HG02981 (cell line): Measurements from ENCODE around the gene CHP2.
"Not testable (repeated sequence)": the region's sequence is repeated elsewhere in the genome, so short reads cannot be mapped to it uniquely, and the experiment has no call there.

ENCODE experiments used
- ATAC-seq: cut with Tn5 transposase; IDR thresholded peaks from one replicate; pipeline ENCODE4 v1.9.1; 2021; ENCODE audit warnings: mild to moderate bottlenecking, moderate library complexity; ENCODE audit not compliant: unreplicated experiment

The CHP2 gene

DNA sequence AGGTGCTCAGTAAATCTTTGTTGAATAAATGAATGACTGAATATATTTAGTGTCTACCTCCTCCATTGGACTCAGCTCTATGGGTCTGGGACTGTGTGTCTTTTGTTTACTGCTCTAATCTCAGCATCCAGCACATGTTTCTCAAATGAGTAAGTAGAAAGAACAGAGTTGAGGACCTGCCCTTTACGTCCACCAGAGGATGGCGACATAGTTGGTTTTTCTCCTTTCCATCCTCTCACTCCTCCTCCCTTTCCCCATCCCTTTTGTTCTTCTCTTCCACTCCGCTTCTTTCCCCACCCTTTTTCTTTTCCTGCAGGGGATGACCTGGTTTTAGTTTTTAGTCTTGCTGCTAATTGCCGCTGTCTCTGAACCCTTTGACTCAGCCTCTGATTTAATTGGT is 12.1 kb upstream of the CHP2 start:
- no peak for ATAC-seq

- no peak for ATAC-seq
These were observed 9.6 kb upstream of the CHP2 start for GRCh38 chr16:23745263-23745662.

GRCh38 chr16:23748630-23749029 is 6.2 kb upstream of the CHP2 start:
- no peak for ATAC-seq

DNA sequence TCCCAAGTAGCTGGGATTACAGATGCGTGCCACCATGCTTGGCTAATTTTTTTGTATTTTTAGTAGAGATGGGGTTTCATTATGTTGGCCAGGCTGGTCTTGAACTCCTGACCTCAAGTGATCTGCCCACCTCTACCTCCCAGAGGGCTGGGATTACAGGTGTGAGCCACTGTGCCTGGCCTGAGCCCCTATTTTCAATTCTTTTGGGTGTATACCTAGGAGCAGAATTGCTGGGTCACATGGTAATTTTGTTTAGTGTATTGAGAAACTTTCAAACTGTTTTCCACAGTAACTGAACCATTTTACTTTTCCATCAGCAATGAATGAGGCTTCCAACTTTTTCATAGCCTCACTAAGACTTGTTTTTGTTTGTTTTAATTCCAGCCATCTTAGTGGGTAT is 3.8 kb upstream of the CHP2 start:
- ATAC-seq, result not testable (repeated sequence)

GRCh38 chr16:23753908-23754593 is 775 bp upstream of the CHP2 start:
- ATAC-seq, result no peak

GRCh38 chr16:23755484-23755809 is 621 bp downstream of the CHP2 start:
- no peak for ATAC-seq

- no peak for ATAC-seq
These were observed 2.3 kb downstream of the CHP2 start for GRCh38 chr16:23757116-23757515.

DNA sequence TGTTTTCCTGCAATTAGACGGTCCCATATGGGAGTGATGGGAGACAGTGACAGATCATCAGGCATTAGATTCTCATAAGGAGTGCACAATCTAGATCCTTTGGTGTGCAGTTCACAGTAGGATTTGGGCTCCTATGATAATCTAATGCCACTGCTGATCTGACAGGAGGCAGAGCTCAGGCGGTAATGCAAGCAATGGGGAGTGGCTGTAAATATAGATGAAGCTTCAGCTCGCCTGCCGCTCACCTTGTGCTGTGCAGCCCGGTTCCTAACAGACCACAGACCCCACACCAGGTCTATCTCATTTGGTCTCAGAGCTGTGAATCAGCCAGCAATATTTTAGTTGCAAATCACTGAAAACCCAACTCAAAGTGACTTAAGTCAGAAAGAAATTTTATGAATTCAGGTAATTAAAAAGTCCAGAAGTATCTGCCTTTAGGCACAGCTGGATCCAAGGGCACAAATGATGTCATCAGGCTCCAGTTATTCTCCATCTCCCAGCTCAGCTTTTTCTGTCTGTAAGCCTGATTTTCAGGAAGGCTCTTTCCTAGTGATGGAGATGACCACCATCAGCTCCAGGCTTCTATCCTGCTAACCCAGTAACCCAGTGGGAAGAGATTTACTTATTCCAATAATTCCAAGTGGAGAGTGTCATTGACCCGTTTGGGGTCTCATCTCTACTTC is 3.3 kb downstream of the CHP2 start:
- ATAC-seq, result no peak

- no peak for ATAC-seq
These were observed 11.1 kb downstream of the CHP2 start for GRCh38 chr16:23765933-23766332.

- ATAC-seq, result no peak
These were observed 13.8 kb downstream of the CHP2 start for GRCh38 chr16:23768581-23768980.

- no peak for ATAC-seq
These were observed 16.2 kb downstream of the CHP2 start for GRCh38 chr16:23771027-23771426.

DNA sequence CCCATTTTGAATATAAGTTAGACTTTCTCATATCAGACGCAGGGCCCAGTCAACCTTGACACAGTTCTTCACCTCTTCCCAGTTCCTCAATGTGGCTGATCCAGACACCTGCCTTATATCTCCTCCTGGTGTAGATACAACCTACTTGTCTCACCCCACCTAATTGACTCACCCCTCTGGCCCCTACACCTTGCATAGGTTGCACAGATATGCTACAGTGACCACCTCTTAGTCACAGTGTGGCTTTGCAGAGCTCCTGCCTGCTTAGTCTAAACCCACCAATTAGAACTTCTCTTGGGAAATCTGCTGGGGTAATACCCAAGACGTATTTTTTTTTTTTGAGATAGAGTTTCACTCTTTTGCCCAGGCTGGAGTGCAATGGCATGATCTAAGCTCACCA is 16.8 kb downstream of the CHP2 start:
- no peak for ATAC-seq

GRCh38 chr16:23773339-23773738 is 18.5 kb downstream of the CHP2 start:
- ATAC-seq, result no peak

DNA sequence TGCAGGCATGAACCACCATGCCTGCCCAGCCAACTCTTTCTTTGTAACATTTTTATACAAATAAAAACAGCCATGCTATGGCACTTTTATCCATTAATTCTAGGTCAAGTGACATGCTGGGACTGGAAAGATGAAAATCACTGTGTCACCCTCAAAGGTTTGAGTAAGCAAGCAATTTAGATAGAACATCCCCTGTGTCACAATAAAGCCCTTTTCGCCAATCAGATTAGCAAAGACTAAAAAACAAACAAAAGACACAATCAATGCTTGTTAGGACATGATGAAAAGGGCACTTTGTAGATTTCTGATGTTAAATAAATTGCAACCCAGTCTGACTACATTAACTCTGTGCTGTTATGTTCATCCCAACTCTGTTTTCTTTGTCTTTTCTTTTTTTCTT is 26.4 kb downstream of the CHP2 start:
- ATAC-seq, result no peak

DNA sequence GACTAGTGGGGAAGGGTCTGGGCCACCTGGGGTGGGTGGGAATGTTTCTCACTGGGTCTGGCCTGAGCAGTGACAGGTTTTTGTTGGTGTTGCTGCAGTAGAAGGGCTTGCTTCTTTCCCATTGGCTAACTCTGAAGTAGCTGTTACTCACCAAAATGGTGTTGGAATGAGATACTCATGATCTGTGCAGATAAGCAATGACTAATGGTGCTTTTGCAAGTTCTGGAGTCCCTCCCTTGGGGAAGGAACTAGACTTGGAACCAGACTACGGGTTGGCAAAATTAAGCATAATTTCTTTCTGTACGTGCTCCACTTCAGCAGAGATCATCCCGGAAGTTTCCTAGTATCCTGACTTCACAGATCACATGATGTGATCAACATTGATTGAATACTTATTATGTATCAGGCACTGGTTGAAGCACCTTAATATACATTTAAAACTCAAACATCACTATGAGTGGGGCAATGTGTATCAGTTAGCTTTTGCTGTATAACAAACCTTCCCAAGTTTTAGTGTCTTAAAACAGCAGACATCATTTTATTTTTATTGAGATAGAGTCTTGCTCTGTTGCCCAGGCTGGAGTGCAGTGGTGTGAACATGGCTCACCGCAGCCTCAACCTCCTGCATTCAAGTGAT is 30.1 kb downstream of the CHP2 start:
- ATAC-seq, result no peak

DNA sequence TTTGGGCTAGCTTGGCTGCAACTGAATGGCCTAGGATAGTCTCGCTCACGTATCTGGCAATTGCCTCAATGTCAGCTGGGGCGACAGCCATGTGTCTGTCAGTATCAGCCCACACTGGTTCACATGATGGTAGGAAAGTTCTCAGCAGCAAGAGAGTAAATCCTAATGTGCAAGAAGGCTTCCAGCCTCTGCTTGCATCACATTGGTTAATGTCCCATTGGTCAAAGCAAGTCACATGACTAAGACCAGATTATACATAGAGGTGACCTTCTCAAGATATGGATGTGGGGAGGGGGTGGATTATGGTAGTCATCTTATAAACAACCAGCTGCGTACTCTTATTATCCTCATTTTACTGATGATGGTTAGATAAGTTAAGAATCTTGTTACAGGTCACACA is 31.0 kb downstream of the CHP2 start:
- ATAC-seq, result no peak

DNA sequence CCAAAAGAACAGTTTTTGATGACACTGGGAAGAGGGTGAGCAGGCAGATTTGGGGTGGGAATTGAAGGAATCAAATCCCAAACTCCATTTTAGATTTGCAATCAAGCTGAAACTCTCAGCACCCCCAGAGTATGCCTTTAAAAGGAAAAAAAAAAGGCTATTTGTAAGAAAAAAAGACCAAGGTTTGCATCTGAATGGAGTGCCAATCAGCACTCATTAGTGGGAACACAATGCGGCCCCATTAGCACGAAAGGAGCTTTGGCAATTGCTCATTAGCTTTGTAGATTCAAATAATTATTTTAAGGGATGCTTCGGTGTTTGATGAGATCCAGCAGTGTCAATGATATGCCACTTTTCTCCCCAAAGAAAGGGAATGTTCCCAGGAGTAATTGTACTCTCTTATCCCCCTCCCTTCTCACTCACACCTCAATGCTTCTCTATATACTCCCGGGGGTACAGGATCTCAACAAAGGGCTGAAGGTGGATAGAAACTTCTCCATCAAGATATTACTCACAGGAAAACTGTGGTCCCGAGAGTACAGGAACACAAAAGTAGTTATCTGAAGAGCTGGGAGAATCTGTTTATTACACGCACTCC is 32.2 kb downstream of the CHP2 start:
- no peak for ATAC-seq

- no peak for ATAC-seq
These were observed 33.9 kb downstream of the CHP2 start for GRCh38 chr16:23788685-23789084.

GRCh38 chr16:23795378-23795777 is 40.6 kb downstream of the CHP2 start:
- ATAC-seq, result no peak

DNA sequence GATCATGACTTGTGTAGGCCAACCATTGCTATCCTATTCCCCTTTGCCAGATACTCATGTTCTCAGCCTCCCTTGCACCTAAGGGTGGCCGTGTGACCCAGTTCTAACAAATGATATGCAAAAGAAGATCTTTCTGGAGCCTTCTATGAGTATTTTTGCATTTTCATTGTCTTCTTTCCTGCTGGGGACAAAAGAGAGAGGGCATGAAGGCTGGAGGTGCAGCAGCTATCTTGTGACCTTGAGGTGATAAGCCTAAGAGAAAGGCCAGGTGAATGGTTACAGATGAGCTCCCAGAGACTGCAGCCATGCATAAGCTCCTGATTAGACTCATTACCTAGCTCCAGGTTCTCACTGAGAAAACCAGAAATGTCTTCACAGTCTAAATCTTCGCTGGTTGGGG is 42.1 kb downstream of the CHP2 start:
- no peak for ATAC-seq

GRCh38 chr16:23801378-23801777 is 46.6 kb downstream of the CHP2 start:
- no peak for ATAC-seq

GRCh38 chr16:23802776-23803175 is 48.0 kb downstream of the CHP2 start:
- no peak for ATAC-seq
